A549 (cell line): ENCODE measurements around the gene SERPINA3. TPM values are rescaled to one million over a fixed set of nuclear protein-coding genes. Genes with fewer than 3 reads are reported as not detected.

Experiments
- ATAC-seq, 2 experiments: fragments of 200-7000 bp in 1 of 2; fragments of >200 bp in 1 of 2; cut with Nextera tagmentation in 1 of 2; cut with Tn5 transposase in 1 of 2; 3 replicates each; pipeline versions ENCODE4 v1.8.0 to v1.9.1; 2018 to 2020; ENCODE audit warnings: mild to moderate bottlenecking in 1 of 2, moderate library complexity in 1 of 2
- CTCF ChIA-PET: fragments of 300-600 bp; sonication (Branson Sonifier 250); formaldehyde crosslinking; extraction: SDS; loops from one replicate; lab custom pipeline; 2021; ENCODE audit warnings: antibody characterized with exemption, inconsistent platforms; lab: Yijun Ruan, JAX
- POLR2A ChIA-PET: fragments of 350-600 bp; formaldehyde crosslinking; extraction: SDS; loops from one replicate; lab custom pipeline; 2021; ENCODE audit warnings: antibody characterized with exemption, inconsistent platforms; lab: Yijun Ruan, JAX
- DNase-seq, 2 experiments: peaks; one replicate each; pipeline versions ENCODE4 v3.0.0 to v3.0.0-alpha.2; 2011 to 2016; ENCODE audit warnings: low read depth in 1 of 2, low spot score in 1 of 2
- FAIRE-seq: peaks from 2 replicates; lab custom pipeline; 2011; peaks lifted over from hg19 to GRCh38; lab: Jason Lieb, UNC
- H3K27ac ChIP-seq, 2 experiments: fragments of >200 bp; sonication (Bioruptor Twin); formaldehyde crosslinking; 3 replicates each; pipeline ENCODE4 v1.5.1; 2016 to 2017
- H3K4me1 ChIP-seq: fragments of >200 bp; sonication (Bioruptor Twin); formaldehyde crosslinking; 3 replicates; pipeline ENCODE4 v1.6.1; 2016
- H3K4me2 ChIP-seq: fragments of >200 bp; sonication (Bioruptor Twin); formaldehyde crosslinking; 3 replicates; pipeline ENCODE4 v1.6.1; 2016
- H3K4me3 ChIP-seq: fragments of >200 bp; sonication (Bioruptor Twin); formaldehyde crosslinking; 3 replicates; pipeline ENCODE4 v1.5.1; 2016
- H3K9me3 ChIP-seq: fragments of >200 bp; sonication (Bioruptor Twin); formaldehyde crosslinking; 3 replicates; pipeline ENCODE4 v1.6.1; 2016
- BHLHE40 ChIP-seq: IDR thresholded peaks from 2 replicates; pipeline ENCODE4 v1.6.1; 2012; ENCODE audit warnings: low read depth, low read length, inconsistent platforms
- CBX2 ChIP-seq: fragments of 200-600 bp; sonication (generic); IDR thresholded peaks from 2 replicates; pipeline ENCODE4 v1.6.1; 2016; ENCODE audit warnings: low read depth, mild to moderate bottlenecking, borderline replicate concordance
- CBX8 ChIP-seq: fragments of 200-600 bp; sonication (generic); IDR thresholded peaks from 2 replicates; pipeline ENCODE4 v1.6.1; 2016
- CEBPB ChIP-seq, 2 experiments: fragments of >200 bp in 1 of 2; sonication (Bioruptor Twin) in 1 of 2; formaldehyde crosslinking in 1 of 2; IDR thresholded peaks; 2 replicates each; pipeline ENCODE4 v1.6.1; 2012 to 2016
- CHD4 ChIP-seq: fragments of 200-600 bp; sonication (generic); IDR thresholded peaks from 2 replicates; pipeline ENCODE4 v1.6.1; 2016; ENCODE audit warnings: antibody characterized with exemption, mild to moderate bottlenecking, borderline replicate concordance
- ESRRA ChIP-seq: fragments of 150-350 bp; IDR thresholded peaks from 2 replicates; pipeline ENCODE4 v1.6.1; 2014; ENCODE audit warnings: mild to moderate bottlenecking, low read length, borderline replicate concordance
- FOSL2 ChIP-seq, 2 experiments: fragments of 450-650 bp in 1 of 2; fragments of >200 bp in 1 of 2; sonication (Bioruptor Twin) in 1 of 2; formaldehyde crosslinking; IDR thresholded peaks; 2 replicates each; pipeline versions ENCODE4 v1.5.0 to v1.6.1; 2016 to 2020; ENCODE audit warnings: mild to moderate bottlenecking in 1 of 2, moderate library complexity in 1 of 2
- HDAC2 ChIP-seq: fragments of 200-600 bp; sonication (generic); IDR thresholded peaks from 2 replicates; pipeline ENCODE4 v1.6.1; 2016
- HEYL ChIP-seq: fragments of 250-450 bp; sonication (Bioruptor Pico); IDR thresholded peaks from 2 replicates; pipeline ENCODE4 v1.8.0; 2021; ENCODE audit warnings: mild to moderate bottlenecking, moderate library complexity
- HOXA7 ChIP-seq: fragments of 250-450 bp; sonication (Bioruptor Pico); IDR thresholded peaks from 2 replicates; pipeline ENCODE4 v1.5.0; 2020; ENCODE audit warnings: mild to moderate bottlenecking, moderate library complexity
- HOXB13 ChIP-seq: fragments of 250-450 bp; sonication (Bioruptor Pico); IDR thresholded peaks from 2 replicates; pipeline ENCODE4 v1.5.0; 2020; ENCODE audit warnings: low read depth, mild to moderate bottlenecking, moderate library complexity
- JUN ChIP-seq, 2 experiments: fragments of >200 bp; sonication (Bioruptor Twin); formaldehyde crosslinking; IDR thresholded peaks; 2 replicates in 1 of 2; 3 replicates in 1 of 2; pipeline ENCODE4 v1.6.1; 2016 to 2017
- JUNB ChIP-seq: fragments of >200 bp; sonication (Bioruptor Twin); formaldehyde crosslinking; IDR thresholded peaks from 2 replicates; pipeline ENCODE4 v1.6.1; 2016
- KDM1A ChIP-seq: fragments of 200-600 bp; sonication (generic); IDR thresholded peaks from 2 replicates; pipeline ENCODE4 v1.6.1; 2016; ENCODE audit warnings: low read depth, mild to moderate bottlenecking
- KDM5A ChIP-seq: fragments of 200-600 bp; sonication (generic); IDR thresholded peaks from 2 replicates; pipeline ENCODE4 v1.6.1; 2016; ENCODE audit warnings: antibody characterized with exemption, mild to moderate bottlenecking
- MAFK ChIP-seq: fragments of 450-650 bp; IDR thresholded peaks from 2 replicates; pipeline ENCODE4 v1.6.1; 2014; ENCODE audit not compliant: partially characterized antibody
- MAX ChIP-seq: IDR thresholded peaks from 2 replicates; pipeline ENCODE4 v1.6.1; 2012
- MAZ ChIP-seq: fragments of 150-350 bp; IDR thresholded peaks from 2 replicates; pipeline ENCODE4 v1.6.1; 2014; ENCODE audit warnings: antibody characterized with exemption, low read depth, low read length, borderline replicate concordance
- NFE2L2 ChIP-seq: fragments of 150-350 bp; conservative IDR thresholded peaks from 2 replicates; pipeline ENCODE4 v1.6.1; 2014; ENCODE audit warnings: low read length
- NPAS2 ChIP-seq: fragments of 250-450 bp; sonication (Bioruptor Pico); IDR thresholded peaks from 2 replicates; pipeline ENCODE4 v1.8.0; 2022; ENCODE audit warnings: mild to moderate bottlenecking, moderate library complexity, borderline replicate concordance
- NR3C1 ChIP-seq: fragments of >200 bp; sonication (Bioruptor Twin); formaldehyde crosslinking; IDR thresholded peaks from 3 replicates; pipeline ENCODE4 v1.6.1; 2017
- PHF8 ChIP-seq: fragments of 200-600 bp; sonication (generic); IDR thresholded peaks from 2 replicates; pipeline ENCODE4 v1.6.1; 2016; ENCODE audit warnings: low read depth, mild to moderate bottlenecking, antibody characterized with exemption, moderate library complexity, borderline replicate concordance
- POLR2AphosphoS2 ChIP-seq: conservative IDR thresholded peaks from 2 replicates; pipeline ENCODE4 v1.6.1; 2012; ENCODE audit warnings: low read length, improper control_type of control experiment, inconsistent platforms
- SREBF2 ChIP-seq: fragments of 450-650 bp; IDR thresholded peaks from 2 replicates; pipeline ENCODE4 v1.6.1; 2014; ENCODE audit warnings: mild to moderate bottlenecking, moderate library complexity
- TP53 ChIP-seq: fragments of 250-450 bp; sonication (Bioruptor Pico); IDR thresholded peaks from 2 replicates; pipeline ENCODE4 v1.5.0; 2021; ENCODE audit warnings: mild to moderate bottlenecking, moderate library complexity
- ZC3H11A ChIP-seq: fragments of 450-650 bp; IDR thresholded peaks from 2 replicates; pipeline ENCODE4 v1.6.1; 2014; ENCODE audit warnings: antibody characterized with exemption, mild to moderate bottlenecking
- ZFP36 ChIP-seq: fragments of 450-650 bp; IDR thresholded peaks from 2 replicates; pipeline ENCODE4 v1.6.1; 2014; ENCODE audit warnings: borderline replicate concordance; ENCODE audit not compliant: partially characterized antibody
- ZNF302 ChIP-seq: fragments of 250-450 bp; sonication (Bioruptor Pico); IDR thresholded peaks from 2 replicates; pipeline ENCODE4 v1.9.0; 2021; ENCODE audit warnings: inconsistent platforms, mild to moderate bottlenecking, moderate library complexity
- WGBS: methylation state at CpG from one replicate; pipeline ENCODE4 v1.1.6; 2017; ENCODE audit errors: missing lambda C conversion rate; 5-methylcytosine and 5-hydroxymethylcytosine counted together
- polyA plus RNA-seq, 4 experiments: library from polyadenylated mRNA; depleted of rRNA in 3 of 4; stranded (reverse); fragments of >200 nt; fragmentation: RNase III in 1 of 4; extraction: RNeasy Plus Mini Kit Qiagen cat#74134 plus additional on column Dnase treatment in 1 of 4; gene quantifications; 2 replicates in 3 of 4; 3 replicates in 1 of 4; pipeline ENCODE4 v1.2.3, GENCODE V29; 2011 to 2017
- TF ChIP-seq, protein P1 (sequence below): fragments of 250-450 bp; sonication (Bioruptor Pico); IDR thresholded peaks from 2 replicates; pipeline ENCODE4 v1.5.0; 2020; ENCODE audit warnings: low read depth, mild to moderate bottlenecking, moderate library complexity
- TF ChIP-seq, protein P2 (sequence below): fragments of 250-450 bp; sonication (Bioruptor Pico); IDR thresholded peaks from 2 replicates; pipeline ENCODE4 v1.5.0; 2021; ENCODE audit warnings: mild to moderate bottlenecking, moderate library complexity, borderline replicate concordance

SERPINA3 gene
- polyA plus RNA-seq, 2 of the 4 experiments (the other 2 are of a cell fraction) = 3.1 to 9.1 TPM

- FAIRE-seq (no peak), ATAC-seq (no peak), DNase-seq (no peak)
- H3K4me1 ChIP-seq = no peaks in the 10 kb centered on the region
- H3K9me3 ChIP-seq = no peaks in the 10 kb centered on the region
- no peak overlapping the region for H3K4me2 ChIP-seq
- no peak for TF ChIP-seq CEBPB (IDR thresholded peaks at IDR 0.05)
- TF ChIP-seq HOXB13 (CRISPR knock-in tag) = no peak
- WGBS = 46% methylated on average over 7 of the region's 9 CpGs
- POLR2A ChIA-PET = no interaction called here
- H3K4me3 ChIP-seq = no peak overlapping the region
- H3K27ac ChIP-seq = no peak overlapping the region
- CTCF ChIA-PET = interaction anchor here (0.7 to 3.7 kb wide), 5 partner anchors 18 to 849 kb away, joined by 3 to 20 read pairs (median 3); no protein-coding TSS in a partner anchor
These were observed 44.0 kb upstream of the SERPINA3 start for GRCh38 chr14:94568186-94568585.

GRCh38 chr14:94569381-94570001 lies 42.7 kb upstream of the SERPINA3 start:
- ChIA-PET POLR2A (no interaction called here), CTCF (interaction anchor here (0.7 to 3.7 kb wide), 3 partner anchors 7 to 315 kb away, joined by 3 to 20 read pairs (median 3); no protein-coding TSS in a partner anchor)
- DNase-seq (no peak), ATAC-seq (no peak; a peak in 1 of 6 replicates), FAIRE-seq (no peak)
- H3K4me3 ChIP-seq = no peak overlapping the region
- no peak overlapping the region for H3K27ac ChIP-seq
- TF ChIP-seq JUNB (no peak), CEBPB (IDR thresholded peaks at IDR 0.05) (no peak), BHLHE40 (no peak), TP53 (CRISPR knock-in tag) (no peak), NFE2L2 (no peak), CHD4 (no peak), ZNF302 (CRISPR knock-in tag) (no peak), MAX (no peak), HDAC2 (no peak)
- no peaks in the 10 kb centered on the region for H3K9me3 ChIP-seq
- no peak overlapping the region for H3K4me2 ChIP-seq
- H3K4me1 ChIP-seq = no peaks in the 10 kb centered on the region
- 72% methylated on average over 19 of the region's 20 CpGs for WGBS

DNA sequence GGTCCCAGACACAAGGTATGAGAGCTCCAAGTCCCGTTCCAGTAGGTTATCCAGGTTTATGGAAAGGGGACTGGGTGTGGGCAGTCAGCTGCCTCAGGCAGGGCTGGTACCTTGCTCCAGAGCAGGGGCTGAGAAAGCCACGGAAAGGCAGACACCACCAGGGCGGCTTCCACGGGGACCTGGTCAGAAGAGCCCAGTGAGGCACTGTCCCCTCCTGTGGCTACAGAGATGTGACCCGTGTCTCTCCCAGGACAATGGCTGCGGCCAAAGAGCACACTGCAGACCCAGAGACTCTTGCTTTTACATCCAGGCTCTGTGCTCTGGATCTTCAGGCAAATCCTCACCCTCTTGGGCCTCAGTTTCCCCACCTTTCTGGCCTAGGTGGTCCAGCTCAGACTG lies 42.2 kb upstream of the SERPINA3 start:
- no peak overlapping the region for H3K4me3 ChIP-seq
- no peak overlapping the region for H3K27ac ChIP-seq
- no peak overlapping the region for H3K4me2 ChIP-seq
- POLR2A ChIA-PET = no interaction called here
- no peak for TF ChIP-seq HEYL (CRISPR knock-in tag)
- no peak for TF ChIP-seq JUN (IDR thresholded peaks at IDR 0.05)
- no peak for TF ChIP-seq NR3C1
- TF ChIP-seq ESRRA = no peak
- TF ChIP-seq POLR2AphosphoS2 = no peak
- no peak for TF ChIP-seq NPAS2 (CRISPR knock-in tag)
- no peak for TF ChIP-seq CBX8
- TF ChIP-seq, all 56 proteins: peak for 0
- no peak for DNase-seq
- no peaks in the 10 kb centered on the region for H3K4me1 ChIP-seq
- H3K9me3 ChIP-seq = no peaks in the 10 kb centered on the region
- ATAC-seq = no peak
- CTCF ChIA-PET = interaction anchor here (0.7 to 3.7 kb wide), 5 partner anchors 8 to 316 kb away, joined by 3 to 20 read pairs (median 3); no protein-coding TSS in a partner anchor
- WGBS = 68% methylated on average over 6 of the region's 6 CpGs
- no peak for FAIRE-seq

DNA sequence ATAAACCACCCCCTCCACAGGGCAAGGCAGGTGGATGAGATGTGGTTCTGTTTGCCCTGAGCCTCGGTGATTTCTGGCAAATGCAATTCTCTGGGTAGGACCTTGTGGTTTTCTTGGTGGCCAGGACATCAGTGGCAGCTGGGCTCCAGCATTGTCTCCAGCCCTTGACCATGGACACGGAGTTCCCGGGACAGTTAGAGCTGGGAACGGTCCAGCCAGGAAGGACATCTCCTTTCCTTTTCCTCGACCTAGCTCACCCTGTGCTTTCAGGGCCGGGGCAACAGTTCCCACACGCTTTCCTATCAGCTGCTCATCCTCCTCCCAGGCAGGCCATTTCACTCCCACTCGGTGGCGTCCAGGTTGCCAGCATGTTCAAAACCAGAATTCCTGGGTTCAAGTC lies 41.8 kb upstream of the SERPINA3 start:
- WGBS = 79% methylated on average over 8 of the region's 9 CpGs
- H3K4me3 ChIP-seq = no peak overlapping the region
- POLR2A ChIA-PET = no interaction called here
- CTCF ChIA-PET = interaction anchor here (0.8 to 1.1 kb wide), 4 partner anchors 8 to 119 kb away, joined by 3 to 4 read pairs (median 3); no protein-coding TSS in a partner anchor
- ATAC-seq (no peak), DNase-seq (no peak), FAIRE-seq (no peak)
- no peaks in the 10 kb centered on the region for H3K4me1 ChIP-seq
- no peak overlapping the region for H3K4me2 ChIP-seq
- no peaks in the 10 kb centered on the region for H3K9me3 ChIP-seq
- H3K27ac ChIP-seq = no peak overlapping the region
- no peak for TF ChIP-seq HDAC2
- TF ChIP-seq, protein P1, sequence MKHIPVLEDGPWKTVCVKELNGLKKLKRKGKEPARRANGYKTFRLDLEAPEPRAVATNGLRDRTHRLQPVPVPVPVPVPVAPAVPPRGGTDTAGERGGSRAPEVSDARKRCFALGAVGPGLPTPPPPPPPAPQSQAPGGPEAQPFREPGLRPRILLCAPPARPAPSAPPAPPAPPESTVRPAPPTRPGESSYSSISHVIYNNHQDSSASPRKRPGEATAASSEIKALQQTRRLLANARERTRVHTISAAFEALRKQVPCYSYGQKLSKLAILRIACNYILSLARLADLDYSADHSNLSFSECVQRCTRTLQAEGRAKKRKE = no peak
- TF ChIP-seq PHF8 = no peak
- TF ChIP-seq ZC3H11A = no peak
- no peak for TF ChIP-seq HEYL (CRISPR knock-in tag)
- no peak for TF ChIP-seq NR3C1
- no peak for TF ChIP-seq HOXA7 (CRISPR knock-in tag)
- TF ChIP-seq MAZ = no peak
- no peak for TF ChIP-seq FOSL2 (IDR thresholded peaks at IDR 0.05)
- no peak for TF ChIP-seq FOSL2 (CRISPR knock-in tag; IDR thresholded peaks at IDR 0.05)
- TF ChIP-seq KDM1A = no peak
- no peak for TF ChIP-seq SREBF2
- TF ChIP-seq, protein P2, sequence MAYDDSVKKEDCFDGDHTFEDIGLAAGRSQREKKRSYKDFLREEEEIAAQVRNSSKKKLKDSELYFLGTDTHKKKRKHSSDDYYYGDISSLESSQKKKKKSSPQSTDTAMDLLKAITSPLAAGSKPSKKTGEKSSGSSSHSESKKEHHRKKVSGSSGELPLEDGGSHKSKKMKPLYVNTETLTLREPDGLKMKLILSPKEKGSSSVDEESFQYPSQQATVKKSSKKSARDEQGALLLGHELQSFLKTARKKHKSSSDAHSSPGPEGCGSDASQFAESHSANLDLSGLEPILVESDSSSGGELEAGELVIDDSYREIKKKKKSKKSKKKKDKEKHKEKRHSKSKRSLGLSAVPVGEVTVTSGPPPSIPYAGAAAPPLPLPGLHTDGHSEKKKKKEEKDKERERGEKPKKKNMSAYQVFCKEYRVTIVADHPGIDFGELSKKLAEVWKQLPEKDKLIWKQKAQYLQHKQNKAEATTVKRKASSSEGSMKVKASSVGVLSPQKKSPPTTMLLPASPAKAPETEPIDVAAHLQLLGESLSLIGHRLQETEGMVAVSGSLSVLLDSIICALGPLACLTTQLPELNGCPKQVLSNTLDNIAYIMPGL (CRISPR knock-in tag) = no peak
- no peak for TF ChIP-seq JUN (IDR thresholded peaks at IDR 0.05)
- no peak for TF ChIP-seq KDM5A
- no peak for TF ChIP-seq CEBPB (IDR thresholded peaks at IDR 0.05)
- no peak for TF ChIP-seq MAFK
- TF ChIP-seq TP53 (CRISPR knock-in tag) = no peak
- TF ChIP-seq ZFP36 = no peak
- TF ChIP-seq CBX2 = no peak
